Islet of Langerhans (tissue), 1 donor: Measurements from ENCODE around the gene GIT1.

ENCODE experiments used
- FAIRE-seq: peaks from one replicate; lab custom pipeline; 2011; peaks lifted over from hg19 to GRCh38; lab: Jason Lieb, UNC

GIT1 gene, protein sequence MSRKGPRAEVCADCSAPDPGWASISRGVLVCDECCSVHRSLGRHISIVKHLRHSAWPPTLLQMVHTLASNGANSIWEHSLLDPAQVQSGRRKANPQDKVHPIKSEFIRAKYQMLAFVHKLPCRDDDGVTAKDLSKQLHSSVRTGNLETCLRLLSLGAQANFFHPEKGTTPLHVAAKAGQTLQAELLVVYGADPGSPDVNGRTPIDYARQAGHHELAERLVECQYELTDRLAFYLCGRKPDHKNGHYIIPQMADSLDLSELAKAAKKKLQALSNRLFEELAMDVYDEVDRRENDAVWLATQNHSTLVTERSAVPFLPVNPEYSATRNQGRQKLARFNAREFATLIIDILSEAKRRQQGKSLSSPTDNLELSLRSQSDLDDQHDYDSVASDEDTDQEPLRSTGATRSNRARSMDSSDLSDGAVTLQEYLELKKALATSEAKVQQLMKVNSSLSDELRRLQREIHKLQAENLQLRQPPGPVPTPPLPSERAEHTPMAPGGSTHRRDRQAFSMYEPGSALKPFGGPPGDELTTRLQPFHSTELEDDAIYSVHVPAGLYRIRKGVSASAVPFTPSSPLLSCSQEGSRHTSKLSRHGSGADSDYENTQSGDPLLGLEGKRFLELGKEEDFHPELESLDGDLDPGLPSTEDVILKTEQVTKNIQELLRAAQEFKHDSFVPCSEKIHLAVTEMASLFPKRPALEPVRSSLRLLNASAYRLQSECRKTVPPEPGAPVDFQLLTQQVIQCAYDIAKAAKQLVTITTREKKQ

DNA sequence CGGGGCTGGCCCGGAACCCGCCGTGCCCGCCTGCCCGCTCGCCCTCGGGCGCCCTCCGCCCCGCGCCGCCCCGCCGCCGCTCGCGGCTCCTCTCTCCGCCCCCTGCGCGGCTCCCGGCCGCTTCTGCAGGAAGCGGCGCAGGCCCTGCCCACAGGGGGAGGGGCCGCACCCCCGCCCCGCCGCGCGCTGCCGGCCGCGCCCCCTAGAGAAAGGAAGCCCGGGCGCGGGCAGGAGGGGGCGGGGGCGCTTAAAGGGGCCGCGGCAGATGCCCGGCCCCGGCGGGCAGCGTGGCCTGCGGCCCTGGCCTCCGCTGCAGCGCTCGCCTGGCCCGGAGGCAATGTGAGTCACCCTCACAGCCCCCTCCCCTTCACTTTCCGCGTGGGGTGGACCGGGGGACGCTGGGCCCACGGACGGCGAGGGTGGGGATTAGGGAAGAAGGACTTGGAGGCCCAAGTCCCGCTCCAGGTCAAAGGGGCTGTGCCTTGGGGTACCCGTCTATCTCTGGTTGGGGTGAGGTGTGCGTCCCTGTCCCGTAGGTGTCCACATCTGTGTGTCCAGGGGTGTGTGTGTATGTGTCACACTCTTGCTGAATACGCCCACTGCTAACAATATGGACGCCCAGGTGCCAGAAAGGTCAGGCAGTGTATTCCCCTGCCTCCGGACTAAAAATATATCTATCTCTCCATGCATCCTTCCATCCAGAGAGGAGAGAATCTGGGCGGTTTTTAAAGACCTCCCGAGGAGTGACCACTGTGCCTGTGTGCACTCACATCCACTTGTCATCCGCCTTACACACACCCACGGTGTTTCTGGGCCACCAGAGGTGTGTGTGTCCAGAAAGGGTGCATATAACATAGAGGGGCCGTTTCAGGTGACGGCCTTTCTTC is at the start of gene GIT1:
GIT1 (minus strand) TSS at position 125 of the 887 bp plus-strand sequence. CDS start 270 bp downstream, outside the sequence.
- no peak for FAIRE-seq

- FAIRE-seq, result no peak
Measured at GRCh38 chr17:29633886-29634285, 44.4 kb upstream of the GIT1 start.

- no peak for FAIRE-seq
Measured at GRCh38 chr17:29630630-29631193, 41.3 kb upstream of the GIT1 start.

- FAIRE-seq, result no peak
Measured at GRCh38 chr17:29629839-29630238, 40.4 kb upstream of the GIT1 start.

GRCh38 chr17:29628644-29629043 is 39.2 kb upstream of the GIT1 start:
- no peak for FAIRE-seq

- no peak for FAIRE-seq
Measured at GRCh38 chr17:29627951-29628350, 38.5 kb upstream of the GIT1 start.

DNA sequence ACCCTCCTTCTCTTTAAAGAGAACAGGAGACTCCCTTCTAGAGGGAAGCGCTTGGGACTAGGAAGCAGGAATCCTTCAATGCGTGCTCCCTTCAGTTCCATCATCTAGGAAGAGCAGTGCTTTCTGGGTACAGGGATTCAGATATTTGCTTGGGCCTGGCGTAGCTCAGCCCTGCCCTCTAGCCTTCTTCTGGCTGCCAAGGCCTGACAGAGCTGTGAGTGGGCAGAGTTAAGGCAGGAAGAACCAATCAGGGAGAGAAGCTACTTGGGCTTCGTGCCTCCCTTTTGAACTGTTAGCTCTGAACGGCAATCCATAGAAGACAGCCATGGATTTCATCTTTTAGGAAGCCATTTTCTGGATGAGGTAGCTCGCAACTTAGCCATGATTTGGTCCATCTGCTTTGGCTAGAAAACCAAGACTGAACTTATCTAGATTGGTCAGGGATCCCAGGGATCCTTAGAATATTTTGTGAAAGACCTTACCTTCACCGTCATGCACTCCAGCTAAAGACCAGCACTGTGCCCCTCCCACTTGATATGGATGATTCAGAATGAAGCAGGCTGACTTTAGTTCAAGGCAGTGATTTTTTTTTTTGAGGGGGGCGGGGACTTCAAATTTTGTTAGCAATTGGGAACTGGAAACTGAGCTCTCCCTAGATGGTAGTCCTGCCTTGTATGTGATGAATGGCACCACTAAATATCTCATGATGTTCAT is 35.7 kb upstream of the GIT1 start:
- no peak for FAIRE-seq

- no peak for FAIRE-seq
Measured at GRCh38 chr17:29624586-29624985, 35.1 kb upstream of the GIT1 start.

- FAIRE-seq, result no peak
Measured at GRCh38 chr17:29623283-29623647, 33.8 kb upstream of the GIT1 start.

- FAIRE-seq, result no peak
Measured at GRCh38 chr17:29622337-29623282, 33.2 kb upstream of the GIT1 start, which contains the start of gene CORO6. TSS of gene CORO6 (minus strand) at chr17:29622912. CDS start at chr17:29621421, 1,491 bp downstream.

- FAIRE-seq, result no peak
Measured at GRCh38 chr17:29621751-29622194, 32.3 kb upstream of the GIT1 start.

GRCh38 chr17:29620779-29621500 is 31.5 kb upstream of the GIT1 start:
- no peak for FAIRE-seq

DNA sequence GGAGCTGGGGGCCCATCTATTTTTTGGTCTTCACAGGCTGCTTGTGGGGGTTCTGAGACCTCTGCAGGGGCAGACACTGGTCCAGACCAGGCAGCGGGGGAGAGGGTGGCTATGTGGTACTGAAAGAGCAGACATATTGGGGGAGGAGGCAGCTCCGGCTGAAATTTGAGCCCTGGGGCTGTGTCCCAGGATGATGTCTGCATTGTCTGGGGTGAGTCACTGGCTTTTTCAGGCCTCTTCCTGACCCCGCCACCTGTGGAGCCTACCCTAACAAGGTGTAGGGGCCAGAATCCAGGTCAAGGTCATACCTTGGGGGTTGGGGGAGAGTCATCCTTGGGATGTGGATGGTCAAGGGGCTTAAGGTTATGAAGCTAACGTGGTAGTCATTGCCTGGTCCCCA is 30.8 kb upstream of the GIT1 start:
- no peak for FAIRE-seq

- FAIRE-seq, result no peak
Measured at GRCh38 chr17:29619251-29619650, 29.8 kb upstream of the GIT1 start.

- FAIRE-seq, result no peak
Measured at GRCh38 chr17:29618272-29619065, 29.0 kb upstream of the GIT1 start.

- no peak for FAIRE-seq
Measured at GRCh38 chr17:29617481-29618271, 28.2 kb upstream of the GIT1 start.

- FAIRE-seq, result no peak
Measured at GRCh38 chr17:29617125-29617480, 27.7 kb upstream of the GIT1 start.
